K562 (cell line): ENCODE results near the gene KRTAP16-1. TPM values are rescaled to one million over a fixed set of nuclear protein-coding genes. Genes with fewer than 3 reads are reported as not detected.

ENCODE experiments used
- ATAC-seq: fragments of 200-7000 bp; cut with Tn5 transposase; 3 replicates; pipeline ENCODE4 v1.9.1; 2020; ENCODE audit warnings: moderate library complexity
- BruUV-seq: library from RNA; stranded (reverse); fragments of 400-500 nt; replicated peaks from 2 replicates; lab custom pipeline; 2021; lab: Mats Ljungman, UMichigan
- CTCF ChIA-PET: fragments of 300-600 bp; formaldehyde crosslinking; extraction: SDS; loops from one replicate; lab custom pipeline; 2021; ENCODE audit warnings: low intra/inter-chr PET ratio; lab: Yijun Ruan, JAX
- POLR2A ChIA-PET: fragments of 300-600, 350-650 bp; sonication (Branson Sonifier 250); formaldehyde crosslinking; extraction: SDS; loops from one replicate; lab custom pipeline; 2021; ENCODE audit warnings: antibody characterized with exemption, inconsistent platforms; lab: Yijun Ruan, JAX
- DNase-seq, 4 experiments: peaks; one replicate each; pipeline versions ENCODE4 v3.0.0 to v3.0.0-alpha.2; 2011 to 2018; ENCODE audit warnings: low spot score in 3 of 4, mixed read lengths in 3 of 4; ENCODE audit errors: extremely low read depth in 1 of 4
- FAIRE-seq: peaks from 2 replicates; lab custom pipeline; 2011; peaks lifted over from hg19 to GRCh38; lab: Jason Lieb, UNC
- H2AFZ ChIP-seq: 2 replicates; pipeline ENCODE4 v1.6.0; 2011; ENCODE audit warnings: low read depth, low read length, control low read depth, inconsistent platforms
- H3K27ac ChIP-seq: fragments of 200-600 bp; 3 replicates; pipeline ENCODE4 v1.8.0; 2011; ENCODE audit warnings: low read depth, mild to moderate bottlenecking, control low read depth, inconsistent platforms, low read length, moderate library complexity, mixed read lengths; ENCODE audit errors: extremely low read depth
- H3K27me3 ChIP-seq, 2 experiments: fragments of 300-600 bp in 1 of 2; 2 replicates in 1 of 2; 3 replicates in 1 of 2; pipeline versions ENCODE4 v1.6.0 to v1.8.0; 2011; ENCODE audit warnings: inconsistent platforms in 2 of 2, low read length in 2 of 2, mild to moderate bottlenecking in 1 of 2, mixed read lengths in 1 of 2, moderate library complexity in 1 of 2; ENCODE audit not compliant: control insufficient read depth in 2 of 2, insufficient read depth in 2 of 2
- H3K36me3 ChIP-seq: fragments of 300-600 bp; 3 replicates; pipeline ENCODE4 v1.8.0; 2011; ENCODE audit warnings: mild to moderate bottlenecking, low read length, inconsistent platforms; ENCODE audit not compliant: control insufficient read depth, insufficient read depth
- H3K4me1 ChIP-seq, 2 experiments: fragments of 200-600 bp in 1 of 2; replicated peaks in 1 of 2; 2 replicates in 1 of 2; 3 replicates in 1 of 2; pipeline versions ENCODE4 v1.5.1 to v1.8.0; 2011; ENCODE audit warnings: inconsistent platforms in 2 of 2, low read length in 2 of 2, mild to moderate bottlenecking in 1 of 2, mixed read lengths in 1 of 2, moderate library complexity in 1 of 2; ENCODE audit not compliant: control insufficient read depth in 2 of 2, insufficient read depth in 2 of 2
- H3K4me2 ChIP-seq: 2 replicates; pipeline ENCODE4 v1.6.1; 2011; ENCODE audit warnings: low read length, control low read depth, inconsistent platforms, mixed read lengths; ENCODE audit not compliant: insufficient read depth
- H3K4me3 ChIP-seq: fragments of 200-600 bp; sonication (generic), shearing (Covaris generic); 2 replicates; pipeline ENCODE4 v1.5.1; 2016; ENCODE audit warnings: control low read depth, inconsistent platforms
- H3K79me2 ChIP-seq: fragments of 200-600 bp; 3 replicates; pipeline ENCODE4 v1.8.0; 2011; ENCODE audit warnings: low read length, inconsistent platforms; ENCODE audit not compliant: control insufficient read depth, insufficient read depth
- H3K9ac ChIP-seq, 2 experiments: 2 replicates each; pipeline versions ENCODE4 v1.6.0 to v1.6.1; 2011; ENCODE audit warnings: low read depth in 2 of 2, low read length in 2 of 2, control low read depth in 1 of 2, inconsistent platforms in 1 of 2, mild to moderate bottlenecking in 1 of 2, mixed read lengths in 1 of 2; ENCODE audit not compliant: insufficient read depth in 1 of 2
- H3K9me1 ChIP-seq: one replicate; pipeline ENCODE4 v1.6.0; 2011; ENCODE audit warnings: inconsistent platforms, mild to moderate bottlenecking, low read length, moderate library complexity; ENCODE audit not compliant: control insufficient read depth, insufficient read depth
- H3K9me3 ChIP-seq: replicated peaks from 2 replicates; pipeline ENCODE4 v1.5.1; 2011; ENCODE audit warnings: low read depth, low read length, inconsistent platforms; ENCODE audit not compliant: control insufficient read depth, insufficient read depth
- H4K20me1 ChIP-seq: replicated peaks from 2 replicates; pipeline ENCODE4 v1.6.1; 2011; ENCODE audit warnings: low read length, inconsistent platforms, mixed read lengths; ENCODE audit not compliant: control insufficient read depth, insufficient read depth
- CSDE1 ChIP-seq, 2 experiments: fragments of 450-650 bp; IDR thresholded peaks; 2 replicates each; pipeline ENCODE4 v1.6.1; 2016; ENCODE audit warnings: mild to moderate bottlenecking in 1 of 2
- MEF2A ChIP-seq: IDR thresholded peaks from 2 replicates; pipeline ENCODE4 v1.6.1; 2011; ENCODE audit warnings: low read depth, mild to moderate bottlenecking, low read length, moderate library complexity; ENCODE audit not compliant: control insufficient read depth
- NR2C1 ChIP-seq, 2 experiments: fragments of 450-650 bp; IDR thresholded peaks; 2 replicates each; pipeline ENCODE4 v1.6.1; 2017; ENCODE audit warnings: mild to moderate bottlenecking in 2 of 2, antibody characterized with exemption in 1 of 2, inconsistent platforms in 1 of 2, missing compliant biosample characterization in 1 of 2, missing genetic modification characterization in 1 of 2
- PTRF ChIP-seq: fragments of 450-650 bp; IDR thresholded peaks from 2 replicates; pipeline ENCODE4 v1.6.1; 2016; ENCODE audit warnings: mild to moderate bottlenecking, missing genetic modification characterization, missing compliant biosample characterization
- SMARCA5 ChIP-seq: fragments of 450-650 bp; IDR thresholded peaks from 2 replicates; pipeline ENCODE4 v1.6.1; 2016
- ZFP30 ChIP-seq: fragments of 250-450 bp; sonication (Bioruptor Pico); IDR thresholded peaks from 2 replicates; pipeline ENCODE4 v1.8.0; 2022; ENCODE audit warnings: moderate library complexity, mild to moderate bottlenecking, inconsistent platforms, borderline replicate concordance
- ZNF184 ChIP-seq: sonication (generic); formaldehyde crosslinking; IDR thresholded peaks from 2 replicates; pipeline ENCODE4 v1.5.0; 2020; ENCODE audit warnings: missing genetic modification reagents
- ZNF239 ChIP-seq: fragments of 250-450 bp; sonication (Bioruptor Pico); IDR thresholded peaks from 2 replicates; pipeline ENCODE4 v1.4.0; 2020; ENCODE audit warnings: mild to moderate bottlenecking
- ZNF280A ChIP-seq: fragments of 450-650 bp; IDR thresholded peaks from 2 replicates; pipeline ENCODE4 v1.6.1; 2018; ENCODE audit warnings: mild to moderate bottlenecking, low read depth; ENCODE audit not compliant: partially characterized antibody
- ZNF431 ChIP-seq: sonication (generic); formaldehyde crosslinking; IDR thresholded peaks from 2 replicates; pipeline ENCODE4 v1.8.0; 2022; ENCODE audit warnings: mild to moderate bottlenecking, missing genetic modification reagents
- WGBS: fragments of 100-300 bp; shearing (Covaris generic); methylation state at CpG from one replicate; pipeline ENCODE4 v1.1.6; 2016; ENCODE audit warnings: low coverage, mixed read lengths; ENCODE audit not compliant: insufficient coverage; ENCODE audit errors: missing lambda C conversion rate; 5-methylcytosine and 5-hydroxymethylcytosine counted together
- in situ Hi-C: fragments of 300-500 bp; cut with MboI; formaldehyde crosslinking; loops from 4 replicates; pipeline ENCODE4 v1.15.0; 2018; ENCODE audit warnings: inconsistent platforms, mixed read lengths
- intact Hi-C: fragments of 100-400 bp; cut with micrococcal nuclease; formaldehyde crosslinking; loops from 2 replicates; pipeline ENCODE4 v1.14.2; 2022
- polyA plus RNA-seq, 8 experiments: library from polyadenylated mRNA; depleted of rRNA in 4 of 8; stranded (reverse) in 5 of 8; unstranded in 3 of 8; fragments of >200 nt; fragmentation: Nextera tagmentation in 2 of 8; fragmentation: Illumina TruSeq in 1 of 8; extraction: Ambion mirVana in 2 of 8; extraction: Trizol in 1 of 8; gene quantifications; 2 replicates each; pipeline versions ENCODE4 v1.2.1 to v1.2.3, GENCODE V29; 2011 to 2014; ENCODE audit warnings: inconsistent platforms in 1 of 8, missing spikeins in 1 of 8
- total RNA-seq, 7 experiments: library from RNA; depleted of rRNA in 6 of 7; stranded (reverse); fragments of >200 nt in 6 of 7; fragmentation: Illumina TruSeq in 2 of 7; extraction: Trizol in 2 of 7; gene quantifications; 2 replicates each; pipeline versions ENCODE4 v1.2.1 to v1.2.3, GENCODE V29; 2011 to 2021; ENCODE audit warnings: low replicate concordance in 1 of 7
- TF ChIP-seq, protein P1 (sequence below): sonication (generic); formaldehyde crosslinking; IDR thresholded peaks from 2 replicates; pipeline ENCODE4 v1.8.1; 2023; ENCODE audit warnings: mild to moderate bottlenecking, missing genetic modification reagents, moderate library complexity
- TF ChIP-seq, protein P2 (sequence below): sonication (generic); formaldehyde crosslinking; IDR thresholded peaks from 2 replicates; pipeline ENCODE4 v1.8.0; 2022; ENCODE audit warnings: mild to moderate bottlenecking, missing genetic modification reagents

Gene KRTAP16-1
- total and polyA plus RNA-seq, 9 of the 15 experiments (the other 6 are each of a cell fraction or from before 2014, with no cell fraction given): not detected

GRCh38 chr17:41301916-41302901, 6.9 kb downstream of the KRTAP16-1 start, which contains the start of gene KRTAP29-1:
TSS of gene KRTAP29-1 (minus strand) at chr17:41302851. CDS start at chr17:41302851, 0 bp downstream.
- BruUV-seq: no TSS peak
- CTCF ChIA-PET: no interaction called here
- POLR2A ChIA-PET: interaction anchor here (0.6 kb wide), 1 partner anchor 637 kb away, joined by 3 read pairs; the partner anchor contains the start of gene KRT222
- WGBS: under 1% methylated on average over 11 of the region's 11 CpGs
- Histone ChIP-seq H3K9me3 (no peaks in the 10 kb centered on the region), H3K36me3 (no peaks in the 10 kb centered on the region), H3K4me2 (no peak within 1 kb of the TSS), H2AFZ (no peak within 1 kb of the TSS), H3K4me1 (no peaks in the 10 kb centered on the region), H4K20me1 (no peaks in the 10 kb centered on the region), H3K9me1 (no peaks in the 10 kb centered on the region), H3K4me3 (no peak within 1 kb of the TSS), H3K9ac (no peak within 1 kb of the TSS), H3K27ac (no peak within 1 kb of the TSS), H3K27me3 (peaks cover 3 to 28% of the 10 kb centered on the region in 2 experiments; a peak in 3 of 5 replicates), H3K79me2 (no peaks in the 10 kb centered on the region)
- ATAC-seq: no peak
- TF ChIP-seq SMARCA5: no peak
- TF ChIP-seq, protein P1, sequence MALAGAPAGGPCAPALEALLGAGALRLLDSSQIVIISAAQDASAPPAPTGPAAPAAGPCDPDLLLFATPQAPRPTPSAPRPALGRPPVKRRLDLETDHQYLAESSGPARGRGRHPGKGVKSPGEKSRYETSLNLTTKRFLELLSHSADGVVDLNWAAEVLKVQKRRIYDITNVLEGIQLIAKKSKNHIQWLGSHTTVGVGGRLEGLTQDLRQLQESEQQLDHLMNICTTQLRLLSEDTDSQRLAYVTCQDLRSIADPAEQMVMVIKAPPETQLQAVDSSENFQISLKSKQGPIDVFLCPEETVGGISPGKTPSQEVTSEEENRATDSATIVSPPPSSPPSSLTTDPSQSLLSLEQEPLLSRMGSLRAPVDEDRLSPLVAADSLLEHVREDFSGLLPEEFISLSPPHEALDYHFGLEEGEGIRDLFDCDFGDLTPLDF (CRISPR knock-in tag): no peak
- TF ChIP-seq ZNF239: no peak
- TF ChIP-seq ZFP30 (CRISPR knock-in tag): no peak
- no peak for TF ChIP-seq ZNF184 (CRISPR knock-in tag)
- TF ChIP-seq MEF2A: no peak
- TF ChIP-seq, protein P2, sequence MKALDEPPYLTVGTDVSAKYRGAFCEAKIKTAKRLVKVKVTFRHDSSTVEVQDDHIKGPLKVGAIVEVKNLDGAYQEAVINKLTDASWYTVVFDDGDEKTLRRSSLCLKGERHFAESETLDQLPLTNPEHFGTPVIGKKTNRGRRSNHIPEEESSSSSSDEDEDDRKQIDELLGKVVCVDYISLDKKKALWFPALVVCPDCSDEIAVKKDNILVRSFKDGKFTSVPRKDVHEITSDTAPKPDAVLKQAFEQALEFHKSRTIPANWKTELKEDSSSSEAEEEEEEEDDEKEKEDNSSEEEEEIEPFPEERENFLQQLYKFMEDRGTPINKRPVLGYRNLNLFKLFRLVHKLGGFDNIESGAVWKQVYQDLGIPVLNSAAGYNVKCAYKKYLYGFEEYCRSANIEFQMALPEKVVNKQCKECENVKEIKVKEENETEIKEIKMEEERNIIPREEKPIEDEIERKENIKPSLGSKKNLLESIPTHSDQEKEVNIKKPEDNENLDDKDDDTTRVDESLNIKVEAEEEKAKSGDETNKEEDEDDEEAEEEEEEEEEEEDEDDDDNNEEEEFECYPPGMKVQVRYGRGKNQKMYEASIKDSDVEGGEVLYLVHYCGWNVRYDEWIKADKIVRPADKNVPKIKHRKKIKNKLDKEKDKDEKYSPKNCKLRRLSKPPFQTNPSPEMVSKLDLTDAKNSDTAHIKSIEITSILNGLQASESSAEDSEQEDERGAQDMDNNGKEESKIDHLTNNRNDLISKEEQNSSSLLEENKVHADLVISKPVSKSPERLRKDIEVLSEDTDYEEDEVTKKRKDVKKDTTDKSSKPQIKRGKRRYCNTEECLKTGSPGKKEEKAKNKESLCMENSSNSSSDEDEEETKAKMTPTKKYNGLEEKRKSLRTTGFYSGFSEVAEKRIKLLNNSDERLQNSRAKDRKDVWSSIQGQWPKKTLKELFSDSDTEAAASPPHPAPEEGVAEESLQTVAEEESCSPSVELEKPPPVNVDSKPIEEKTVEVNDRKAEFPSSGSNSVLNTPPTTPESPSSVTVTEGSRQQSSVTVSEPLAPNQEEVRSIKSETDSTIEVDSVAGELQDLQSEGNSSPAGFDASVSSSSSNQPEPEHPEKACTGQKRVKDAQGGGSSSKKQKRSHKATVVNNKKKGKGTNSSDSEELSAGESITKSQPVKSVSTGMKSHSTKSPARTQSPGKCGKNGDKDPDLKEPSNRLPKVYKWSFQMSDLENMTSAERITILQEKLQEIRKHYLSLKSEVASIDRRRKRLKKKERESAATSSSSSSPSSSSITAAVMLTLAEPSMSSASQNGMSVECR (CRISPR knock-in tag): no peak
- no peak for TF ChIP-seq PTRF (tag)
- no peak for TF ChIP-seq ZNF280A
- no peak for TF ChIP-seq ZNF431 (CRISPR knock-in tag)
- TF ChIP-seq CSDE1 (IDR thresholded peaks at IDR 0.05): no peak
- TF ChIP-seq NR2C1 (IDR thresholded peaks at IDR 0.05): no peak
- TF ChIP-seq NR2C1 (tag; IDR thresholded peaks at IDR 0.05): no peak
- in situ Hi-C loops (no loop called here), intact Hi-C loops (no loop called here)
- FAIRE-seq: no peak
- DNase-seq: no peak
